A673 (cell line): Measurements from ENCODE around the gene PPP1CB. TPM values are rescaled to one million over a fixed set of nuclear protein-coding genes. Genes with fewer than 3 reads are reported as not detected.
"Not testable (repeated sequence)": the region's sequence is repeated elsewhere in the genome, so short reads cannot be mapped to it uniquely, and the experiment has no call there.

Experiments
- BruUV-seq: library from RNA; stranded (reverse); fragments of 400-500 nt; replicated peaks from 2 replicates; lab custom pipeline; 2021; lab: Mats Ljungman, UMichigan
- CTCF ChIA-PET: fragments of 300-600 bp; sonication (Branson Sonifier 250); formaldehyde crosslinking; loops from one replicate; lab custom pipeline; 2022; ENCODE audit warnings: antibody characterized with exemption; lab: Charles Lee
- POLR2A ChIA-PET: fragments of 300-600 bp; sonication (Branson Sonifier 250); formaldehyde crosslinking; loops from one replicate; lab custom pipeline; 2022; ENCODE audit warnings: antibody characterized with exemption; ENCODE audit not compliant: low non-redundant PET; lab: Charles Lee
- DNase-seq: peaks from one replicate; pipeline ENCODE4 v3.0.0-alpha.2; 2015; ENCODE audit warnings: low spot score
- H3K27ac ChIP-seq: fragments of 200-600 bp; sonication (generic); 2 replicates; pipeline ENCODE4 v1.5.1; 2016; ENCODE audit warnings: mixed run types, low read depth, mild to moderate bottlenecking, mixed read lengths, antibody characterized with exemption, low read length; ENCODE audit not compliant: poor library complexity, severe bottlenecking
- H3K27me3 ChIP-seq: fragments of 200-600 bp; sonication (generic); replicated peaks from 2 replicates; pipeline ENCODE4 v1.6.1; 2017; ENCODE audit warnings: mixed run types, low read depth, mild to moderate bottlenecking, mixed read lengths, antibody characterized with exemption, low read length; ENCODE audit not compliant: insufficient read depth, poor library complexity
- H3K36me3 ChIP-seq: fragments of 200-600 bp; sonication (generic); 2 replicates; pipeline ENCODE4 v1.6.1; 2016; ENCODE audit warnings: mixed run types, mild to moderate bottlenecking, mixed read lengths, antibody characterized with exemption, low read length; ENCODE audit not compliant: insufficient read depth, poor library complexity, severe bottlenecking
- H3K4me1 ChIP-seq: fragments of 200-600 bp; sonication (generic); 2 replicates; pipeline ENCODE4 v1.6.1; 2017; ENCODE audit warnings: mixed run types, mild to moderate bottlenecking, mixed read lengths, antibody characterized with exemption, low read length; ENCODE audit not compliant: insufficient read depth, poor library complexity, severe bottlenecking
- H3K4me3 ChIP-seq: fragments of 200-600 bp; sonication (generic); 2 replicates; pipeline ENCODE4 v1.5.1; 2016; ENCODE audit warnings: low read depth, mixed run types, mild to moderate bottlenecking, mixed read lengths, low read length; ENCODE audit not compliant: poor library complexity, severe bottlenecking
- H3K9me3 ChIP-seq: fragments of 200-600 bp; sonication (generic); 2 replicates; pipeline ENCODE4 v1.6.1; 2016; ENCODE audit warnings: mixed run types, low read depth, mild to moderate bottlenecking, mixed read lengths, antibody characterized with exemption, low read length; ENCODE audit not compliant: poor library complexity, severe bottlenecking
- EZH2 ChIP-seq: fragments of 200-600 bp; sonication (generic); IDR thresholded peaks from 2 replicates; pipeline ENCODE4 v1.6.1; 2017; ENCODE audit warnings: borderline replicate concordance, low read depth, mild to moderate bottlenecking, mixed read lengths, antibody characterized with exemption, low read length; ENCODE audit not compliant: poor library complexity, severe bottlenecking
- intact Hi-C: fragments of 100-400 bp; cut with micrococcal nuclease; formaldehyde crosslinking; loops from one replicate; pipeline ENCODE4 v1.10.0; 2022; ENCODE audit not compliant: unreplicated experiment
- total RNA-seq: library from RNA; stranded (reverse); gene quantifications from 2 replicates; pipeline ENCODE4 v1.2.3, GENCODE V29; 2021
- TF ChIP-seq, protein P1 (sequence below): fragments of 300-800, 200-600 bp; sonication (generic); conservative IDR thresholded peaks from 2 replicates; pipeline ENCODE4 v1.5.1; 2017; ENCODE audit warnings: low read depth, mild to moderate bottlenecking, antibody characterized with exemption, low read length, moderate library complexity, mixed read lengths

PPP1CB gene
- total RNA-seq, 1 experiment from 2014 or later, result 181 TPM

DNA sequence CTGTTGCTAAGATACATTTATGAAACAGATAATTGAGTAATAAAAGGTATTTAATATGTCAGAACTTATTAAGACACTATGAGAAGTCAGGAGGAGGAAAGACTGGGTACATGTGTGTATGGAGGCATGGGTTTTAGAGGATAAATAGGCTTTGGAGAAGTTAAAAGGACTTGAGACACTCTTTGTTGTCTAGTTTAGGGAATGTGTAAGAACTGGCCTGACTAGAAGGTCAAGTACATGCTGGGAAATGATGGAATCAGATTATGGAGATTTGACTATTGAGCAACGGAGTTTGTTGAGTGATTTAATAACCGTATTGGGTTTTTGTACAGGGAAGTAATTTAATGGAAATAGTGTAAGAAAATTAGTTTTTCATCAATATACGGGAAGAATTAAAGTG, 30.8 kb downstream of the PPP1CB start:
- H3K9me3 ChIP-seq, result no peaks in the 10 kb centered on the region
- H3K27ac ChIP-seq, result no peak overlapping the region
- no peak for DNase-seq
- POLR2A ChIA-PET, result interaction anchor here (0.5 kb wide), 1 partner anchor 17 kb away, joined by 3 read pairs; no protein-coding TSS in a partner anchor
- intact Hi-C loops, result no loop called here
- H3K4me1 ChIP-seq, result no peaks in the 10 kb centered on the region
- H3K27me3 ChIP-seq, result no peaks in the 10 kb centered on the region
- H3K36me3 ChIP-seq, result peaks cover 86% of the 10 kb centered on the region
- no peak for TF ChIP-seq EZH2
- TF ChIP-seq, protein P1, sequence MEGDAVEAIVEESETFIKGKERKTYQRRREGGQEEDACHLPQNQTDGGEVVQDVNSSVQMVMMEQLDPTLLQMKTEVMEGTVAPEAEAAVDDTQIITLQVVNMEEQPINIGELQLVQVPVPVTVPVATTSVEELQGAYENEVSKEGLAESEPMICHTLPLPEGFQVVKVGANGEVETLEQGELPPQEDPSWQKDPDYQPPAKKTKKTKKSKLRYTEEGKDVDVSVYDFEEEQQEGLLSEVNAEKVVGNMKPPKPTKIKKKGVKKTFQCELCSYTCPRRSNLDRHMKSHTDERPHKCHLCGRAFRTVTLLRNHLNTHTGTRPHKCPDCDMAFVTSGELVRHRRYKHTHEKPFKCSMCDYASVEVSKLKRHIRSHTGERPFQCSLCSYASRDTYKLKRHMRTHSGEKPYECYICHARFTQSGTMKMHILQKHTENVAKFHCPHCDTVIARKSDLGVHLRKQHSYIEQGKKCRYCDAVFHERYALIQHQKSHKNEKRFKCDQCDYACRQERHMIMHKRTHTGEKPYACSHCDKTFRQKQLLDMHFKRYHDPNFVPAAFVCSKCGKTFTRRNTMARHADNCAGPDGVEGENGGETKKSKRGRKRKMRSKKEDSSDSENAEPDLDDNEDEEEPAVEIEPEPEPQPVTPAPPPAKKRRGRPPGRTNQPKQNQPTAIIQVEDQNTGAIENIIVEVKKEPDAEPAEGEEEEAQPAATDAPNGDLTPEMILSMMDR, result no peak
- no peak overlapping the region for H3K4me3 ChIP-seq
- CTCF ChIA-PET, result interaction anchor here (0.7 kb wide), 1 partner anchor 1136 kb away, joined by 3 read pairs; no protein-coding TSS in a partner anchor
- TSS peak; percentile 2 for BruUV-seq

DNA sequence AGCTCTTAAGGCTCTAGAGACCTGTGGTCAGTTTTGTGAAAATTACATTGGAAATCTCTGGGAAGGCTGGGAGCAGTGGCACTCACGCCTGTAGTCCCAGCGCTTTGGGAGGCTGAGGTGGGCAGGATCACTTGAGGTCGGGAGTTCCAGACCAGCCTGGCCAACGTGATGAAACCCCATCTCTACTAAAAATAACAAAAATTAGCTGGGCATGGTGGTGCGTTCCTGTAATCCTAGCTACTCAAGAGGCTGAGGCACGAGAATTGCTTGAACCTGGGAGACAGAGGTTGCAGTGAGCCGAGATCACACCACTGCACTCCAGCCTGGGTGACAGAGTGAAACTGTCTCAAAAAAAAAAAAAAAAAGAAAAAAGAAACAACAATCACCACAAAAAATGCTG, 32.9 kb downstream of the PPP1CB start:
- DNase-seq, CTCF ChIA-PET, H3K27me3 ChIP-seq, H3K9me3 ChIP-seq, intact Hi-C loops, H3K4me3 ChIP-seq, H3K27ac ChIP-seq, POLR2A ChIA-PET, H3K4me1 ChIP-seq, BruUV-seq: not testable (repeated sequence)
- H3K36me3 ChIP-seq, result peaks cover 86% of the 10 kb centered on the region

DNA sequence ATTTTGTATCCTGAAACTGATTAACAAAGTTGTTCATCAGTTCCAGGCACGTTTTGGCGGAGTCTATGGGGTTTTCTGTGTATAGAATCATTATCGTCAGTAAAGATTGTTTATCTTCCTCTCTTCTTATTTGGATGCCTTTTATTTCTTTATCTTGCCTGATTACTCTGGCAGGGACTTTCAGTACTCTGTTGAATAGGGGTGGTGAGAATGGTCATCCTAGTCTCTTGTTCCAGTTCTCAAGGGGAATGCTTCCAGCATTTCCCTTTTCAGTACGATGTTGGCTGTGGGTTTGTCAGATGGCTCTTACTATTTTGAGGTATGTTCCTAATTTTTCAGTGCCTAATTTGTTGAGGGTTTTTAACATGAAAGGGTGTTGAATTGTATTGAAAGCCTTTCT, 45.0 kb downstream of the PPP1CB start:
- H3K4me1 ChIP-seq, result no peaks in the 10 kb centered on the region

More for the DNA sequence above, 45.0 kb downstream of the PPP1CB start:
- H3K4me3 ChIP-seq, result no peak overlapping the region
- no TSS peak for BruUV-seq
- ChIA-PET POLR2A (no interaction called here), CTCF (no interaction called here)
- intact Hi-C loops, result no loop called here
- H3K9me3 ChIP-seq, result peaks cover 4% of the 10 kb centered on the region
- H3K27ac ChIP-seq, result no peak overlapping the region
- H3K36me3 ChIP-seq, result peaks cover 69% of the 10 kb centered on the region
- no peak for DNase-seq
- no peak for TF ChIP-seq EZH2
- TF ChIP-seq, protein P1, result no peak
- H3K27me3 ChIP-seq, result no peaks in the 10 kb centered on the region
